B cell (primary cell): ENCODE data around the gene GLCE. TPM values are rescaled to one million over a fixed set of nuclear protein-coding genes. Genes with fewer than 3 reads are reported as not detected.
A peak's percentile ranks its signal among the peaks of the same experiment; 100 is the strongest.

Experiments
- ATAC-seq: fragments of 200-7000 bp; cut with Tn5 transposase; one replicate; pipeline ENCODE4 v1.10.0; 2021; ENCODE audit warnings: low read depth, mild to moderate bottlenecking, moderate number of reproducible peaks, moderate library complexity
- CTCF ChIA-PET: fragments of 350-600 bp; sonication (Branson Sonifier 250); formaldehyde crosslinking; loops from one replicate; lab custom pipeline; 2021; ENCODE audit warnings: antibody characterized with exemption, inconsistent platforms; lab: Charles Lee
- POLR2A ChIA-PET: fragments of 350-600 bp; sonication (Branson Sonifier 250); formaldehyde crosslinking; loops from one replicate; lab custom pipeline; 2021; ENCODE audit warnings: antibody characterized with exemption; lab: Charles Lee
- DNase-seq: peaks from one replicate; pipeline ENCODE4 v3.0.0; 2013
- H2AFZ ChIP-seq: 2 replicates; pipeline ENCODE4 v1.6.1; 2012; ENCODE audit warnings: mild to moderate bottlenecking, low read depth, low read length; ENCODE audit not compliant: insufficient read depth, poor library complexity, severe bottlenecking
- H3K27ac ChIP-seq, 2 donors: 1 replicate in 1 of 2; 2 replicates in 1 of 2; pipeline ENCODE4 v1.5.1; 2012 to 2013; ENCODE audit warnings: low read length in 2 of 2, mild to moderate bottlenecking in 2 of 2, moderate library complexity in 1 of 2
- H3K27me3 ChIP-seq, 4 experiments: fragments of 200-600 bp in 1 of 4; sonication (generic) in 1 of 4; replicated peaks in 1 of 4; 1 replicate in 2 of 4; 2 replicates in 2 of 4; pipeline versions ENCODE4 v1.6.1 to v1.7.0; 2013 to 2016; ENCODE audit warnings: low read length in 3 of 4, mild to moderate bottlenecking in 2 of 4, mixed read lengths in 1 of 4, moderate library complexity in 1 of 4; ENCODE audit not compliant: insufficient read depth in 4 of 4, control insufficient read depth in 3 of 4; ENCODE audit errors: control extremely low read depth in 1 of 4
- H3K36me3 ChIP-seq, 2 experiments: replicated peaks in 1 of 2; 1 replicate in 1 of 2; 2 replicates in 1 of 2; pipeline versions ENCODE4 v1.6.1 to v1.7.1; 2013; ENCODE audit warnings: low read length in 1 of 2; ENCODE audit not compliant: insufficient read depth in 2 of 2, control insufficient read depth in 1 of 2; ENCODE audit errors: control extremely low read depth in 1 of 2, extremely low read depth in 1 of 2
- H3K4me1 ChIP-seq, 2 donors: fragments of 200-600 bp in 1 of 2; sonication (generic) in 1 of 2; 1 replicate in 1 of 2; 2 replicates in 1 of 2; pipeline versions ENCODE4 v1.5.1 to v1.6.1; 2013 to 2017; ENCODE audit warnings: low read length in 2 of 2; ENCODE audit not compliant: control insufficient read depth in 2 of 2, insufficient read depth in 2 of 2
- H3K4me2 ChIP-seq: replicated peaks from 2 replicates; pipeline ENCODE3; 2012; ENCODE audit warnings: mild to moderate bottlenecking, low read depth, low read length; ENCODE audit not compliant: poor library complexity, severe bottlenecking
- H3K4me3 ChIP-seq, 5 experiments: fragments of 200-600 bp in 1 of 5; sonication (generic) in 1 of 5; 1 replicate in 3 of 5; 2 replicates in 2 of 5; pipeline versions ENCODE4 v1.5.1 to v1.7.0; 2011 to 2016; ENCODE audit warnings: low read length in 4 of 5, mild to moderate bottlenecking in 4 of 5, low read depth in 2 of 5, control low read depth in 1 of 5, moderate library complexity in 1 of 5; ENCODE audit not compliant: insufficient read depth in 1 of 5; ENCODE audit errors: control extremely low read depth in 1 of 5, extremely low read depth in 1 of 5
- H3K79me2 ChIP-seq: fragments of 200-600 bp; sonication (generic); one replicate; pipeline ENCODE4 v1.6.0; 2016; ENCODE audit warnings: low read length; ENCODE audit not compliant: control insufficient read depth, insufficient read depth
- H3K9ac ChIP-seq: fragments of 200-600 bp; sonication (generic); 2 replicates; pipeline ENCODE4 v1.6.1; 2017; ENCODE audit warnings: mild to moderate bottlenecking, low read length, moderate library complexity
- H3K9me3 ChIP-seq, 3 donors: one replicate each; pipeline versions ENCODE4 v1.6.1 to v1.7.1; 2013; ENCODE audit warnings: low read length in 2 of 3; ENCODE audit not compliant: control insufficient read depth in 2 of 3, insufficient read depth in 1 of 3; ENCODE audit errors: control extremely low read depth in 1 of 3
- H4K20me1 ChIP-seq: 2 replicates; pipeline ENCODE4 v1.6.0; 2012; ENCODE audit warnings: mild to moderate bottlenecking, low read length; ENCODE audit not compliant: insufficient read depth, control insufficient read depth, poor library complexity, severe bottlenecking
- H3K27ac Mint-ChIP-seq: one replicate; pipeline ENCODE4 v1.8.0; 2021; ENCODE audit warnings: mixed read lengths
- H3K27me3 Mint-ChIP-seq: one replicate; pipeline ENCODE4 v1.8.0; 2021; ENCODE audit warnings: mixed read lengths
- H3K4me1 Mint-ChIP-seq: one replicate; pipeline ENCODE4 v1.8.0; 2021; ENCODE audit warnings: mixed read lengths
- H3K4me3 Mint-ChIP-seq: one replicate; pipeline ENCODE4 v1.8.0; 2021; ENCODE audit warnings: mixed read lengths
- H3K9me3 Mint-ChIP-seq: one replicate; pipeline ENCODE4 v1.8.0; 2022; ENCODE audit warnings: mixed read lengths; ENCODE audit not compliant: insufficient read depth
- EZH2 ChIP-seq: IDR thresholded peaks from 2 replicates; pipeline ENCODE4 v1.6.1; 2012; ENCODE audit warnings: borderline replicate concordance, low read depth, mild to moderate bottlenecking, moderate library complexity, low read length; ENCODE audit not compliant: insufficient read depth, poor library complexity, severe bottlenecking
- WGBS: methylation state at CpG from one replicate; pipeline ENCODE4 v1.1.5; 2013; ENCODE audit warnings: missing lambda C conversion rate; ENCODE audit not compliant: insufficient coverage; 5-methylcytosine and 5-hydroxymethylcytosine counted together
- intact Hi-C: fragments of 100-400 bp; cut with micrococcal nuclease; formaldehyde crosslinking; loops from one replicate; pipeline ENCODE4 v1.10.0; 2022
- polyA plus RNA-seq: library from polyadenylated mRNA; depleted of rRNA; stranded (reverse); fragments of >200 nt; gene quantifications from 2 replicates; pipeline ENCODE4 v1.2.3, GENCODE V29; 2012
- total RNA-seq, 2 donors: library from RNA; stranded (reverse); fragments of 120-200 nt in 1 of 2; gene quantifications; 1 replicate in 1 of 2; 2 replicates in 1 of 2; pipeline versions ENCODE4 v1.2.3 to v1.2.4, GENCODE V29; 2013 to 2022
- TF ChIP-seq, protein P1 (sequence below): fragments of 200-600 bp; IDR thresholded peaks from one replicate; pipeline ENCODE4 v1.8.0; 2022; ENCODE audit warnings: antibody characterized with exemption, mild to moderate bottlenecking

The GLCE gene
- total and polyA plus RNA-seq, 2 donors (not counting 1 experiment from before 2014, with no cell fraction given), result 3.0 to 5.3 TPM

DNA sequence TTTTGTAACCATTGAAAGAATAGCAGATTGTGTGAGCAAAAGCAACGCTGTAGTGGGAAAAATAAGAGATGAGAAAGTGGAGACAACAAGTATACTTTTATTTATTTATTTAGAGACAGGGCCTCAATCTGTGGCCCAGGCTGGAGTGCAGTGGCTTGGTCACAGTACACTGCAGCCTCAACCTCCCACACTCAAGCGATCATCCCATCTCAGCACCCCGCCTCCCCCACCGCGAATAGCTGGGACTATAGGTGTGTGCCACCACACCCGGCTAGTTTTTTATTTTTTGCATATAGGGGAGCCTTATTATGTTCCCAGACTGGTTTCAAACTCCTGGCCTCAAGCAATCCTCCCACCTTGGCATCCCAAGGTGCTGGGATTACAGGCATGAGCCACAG is 1.6 kb upstream of the GLCE start:
- Histone ChIP-seq H3K36me3 (no peaks in the 10 kb centered on the region), H3K27me3 (peaks cover 0 to 5% (median 2%) of the 10 kb centered on the region in 4 experiments), H3K4me1 (peaks cover 12 to 13% of the 10 kb centered on the region in 2 donors), H3K79me2 (peaks cover 7% of the 10 kb centered on the region), H2AFZ (no peak overlapping the region), H3K9ac (no peak overlapping the region), H4K20me1 (no peaks in the 10 kb centered on the region), H3K4me2 (no peak overlapping the region), H3K4me3 (no peak overlapping the region), H3K27ac (no peak overlapping the region), H3K9me3 (no peaks in the 10 kb centered on the region)
- intact Hi-C loops, result no loop called here
- CTCF ChIA-PET, result no interaction called here
- no CpG with 5 or more reads among the region's 6 CpGs for WGBS
- TF ChIP-seq, protein P1, sequence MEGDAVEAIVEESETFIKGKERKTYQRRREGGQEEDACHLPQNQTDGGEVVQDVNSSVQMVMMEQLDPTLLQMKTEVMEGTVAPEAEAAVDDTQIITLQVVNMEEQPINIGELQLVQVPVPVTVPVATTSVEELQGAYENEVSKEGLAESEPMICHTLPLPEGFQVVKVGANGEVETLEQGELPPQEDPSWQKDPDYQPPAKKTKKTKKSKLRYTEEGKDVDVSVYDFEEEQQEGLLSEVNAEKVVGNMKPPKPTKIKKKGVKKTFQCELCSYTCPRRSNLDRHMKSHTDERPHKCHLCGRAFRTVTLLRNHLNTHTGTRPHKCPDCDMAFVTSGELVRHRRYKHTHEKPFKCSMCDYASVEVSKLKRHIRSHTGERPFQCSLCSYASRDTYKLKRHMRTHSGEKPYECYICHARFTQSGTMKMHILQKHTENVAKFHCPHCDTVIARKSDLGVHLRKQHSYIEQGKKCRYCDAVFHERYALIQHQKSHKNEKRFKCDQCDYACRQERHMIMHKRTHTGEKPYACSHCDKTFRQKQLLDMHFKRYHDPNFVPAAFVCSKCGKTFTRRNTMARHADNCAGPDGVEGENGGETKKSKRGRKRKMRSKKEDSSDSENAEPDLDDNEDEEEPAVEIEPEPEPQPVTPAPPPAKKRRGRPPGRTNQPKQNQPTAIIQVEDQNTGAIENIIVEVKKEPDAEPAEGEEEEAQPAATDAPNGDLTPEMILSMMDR, result no peak
- no peak for TF ChIP-seq EZH2
- POLR2A ChIA-PET, result no interaction called here
- DNase-seq (no peak), ATAC-seq (no peak)
- Mint-ChIP-seq H3K4me1 (peaks cover 16% of the 10 kb centered on the region), H3K27ac (no peak overlapping the region), H3K9me3 (no peaks in the 10 kb centered on the region), H3K27me3 (peaks cover 25% of the 10 kb centered on the region), H3K4me3 (peak overlapping the region; percentile 96)

DNA sequence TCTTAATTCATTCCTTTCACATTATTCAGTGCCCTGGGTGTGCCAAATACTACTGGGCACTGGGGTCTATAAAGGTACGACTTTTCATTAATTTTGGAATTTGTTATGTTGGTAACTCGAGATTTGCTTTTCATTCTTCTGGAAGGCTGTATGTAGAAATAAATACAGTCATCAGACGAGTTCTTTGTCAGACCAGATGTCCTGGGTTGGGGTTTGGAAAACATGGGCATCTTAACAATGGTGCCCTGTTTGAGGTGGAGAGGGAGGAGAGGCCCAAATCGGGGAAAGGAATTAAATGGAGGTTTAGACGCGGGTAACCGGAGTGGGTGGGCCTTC is 662 bp upstream of the GLCE start:
- POLR2A ChIA-PET, result interaction anchor here (1.0 kb wide), 1 partner anchor 1191 kb away, joined by 12 read pairs; no protein-coding TSS in a partner anchor

More for the DNA sequence above, 662 bp upstream of the GLCE start:
- Histone ChIP-seq H3K79me2 (peaks cover 7% of the 10 kb centered on the region), H3K36me3 (no peaks in the 10 kb centered on the region), H3K4me3 (peak overlapping the region; percentile 56 to 86 (median 76)), H3K27me3 (peaks cover 0 to 2% (median 0%) of the 10 kb centered on the region in 4 experiments), H3K4me2 (peak overlapping the region; percentile 97), H3K9me3 (no peaks in the 10 kb centered on the region), H3K27ac (peak overlapping the region in 1 of 2 donors; percentile 70), H3K4me1 (peaks cover 12 to 13% of the 10 kb centered on the region in 2 donors), H2AFZ (peak overlapping the region; percentile 93), H4K20me1 (no peaks in the 10 kb centered on the region), H3K9ac (peak overlapping the region; percentile 85)
- ATAC-seq (no peak), DNase-seq (no peak)
- WGBS, result 33% methylated on average over 6 of the region's 7 CpGs
- intact Hi-C loops, result loop anchor here (1.0 to 5.0 kb wide), 5 partner anchors 235 to 1603 kb away; partner anchors contain the start of genes KIF23, RPLP1 and UACA
- H3K27ac Mint-ChIP-seq, result peak overlapping the region; percentile 83
- TF ChIP-seq EZH2, result no peak
- TF ChIP-seq, protein P1, result no peak
- H3K9me3 Mint-ChIP-seq, result no peaks in the 10 kb centered on the region
- CTCF ChIA-PET, result no interaction called here
- peaks cover 15% of the 10 kb centered on the region for H3K27me3 Mint-ChIP-seq
- H3K4me1 Mint-ChIP-seq, result peaks cover 16% of the 10 kb centered on the region
- H3K4me3 Mint-ChIP-seq, result peak overlapping the region; percentile 96
